HG03135 (cell line): Measurements from ENCODE around the gene GOLGA8A.
"Not testable (repeated sequence)": the region's sequence is repeated elsewhere in the genome, so short reads cannot be mapped to it uniquely, and the experiment has no call there.

Experiments
- ATAC-seq: cut with Tn5 transposase; IDR thresholded peaks from one replicate; pipeline ENCODE4 v1.9.1; 2021; ENCODE audit warnings: mild to moderate bottlenecking, moderate library complexity; ENCODE audit not compliant: unreplicated experiment

The GOLGA8A gene

DNA sequence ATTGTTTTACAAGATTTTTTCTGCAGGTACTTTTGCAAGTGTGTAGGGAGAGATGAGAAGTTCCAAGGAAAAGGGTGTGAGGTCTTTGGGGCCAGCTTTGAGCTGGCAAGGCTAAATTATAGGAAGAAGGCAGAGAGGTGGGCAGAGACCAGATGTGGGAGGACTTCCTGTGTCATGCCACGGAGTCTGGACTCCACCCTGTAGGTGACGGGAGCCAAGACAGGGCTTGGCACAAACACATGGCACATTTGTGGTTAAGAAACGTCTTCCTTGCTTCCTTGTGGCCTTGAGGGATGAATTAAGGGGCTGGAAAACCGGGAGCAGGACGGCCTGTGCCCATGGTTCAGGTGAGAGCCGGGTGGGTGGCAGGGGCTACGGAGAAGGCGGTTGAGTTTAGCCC is 19.2 kb downstream of the GOLGA8A start:
- ATAC-seq, result not testable (repeated sequence)

DNA sequence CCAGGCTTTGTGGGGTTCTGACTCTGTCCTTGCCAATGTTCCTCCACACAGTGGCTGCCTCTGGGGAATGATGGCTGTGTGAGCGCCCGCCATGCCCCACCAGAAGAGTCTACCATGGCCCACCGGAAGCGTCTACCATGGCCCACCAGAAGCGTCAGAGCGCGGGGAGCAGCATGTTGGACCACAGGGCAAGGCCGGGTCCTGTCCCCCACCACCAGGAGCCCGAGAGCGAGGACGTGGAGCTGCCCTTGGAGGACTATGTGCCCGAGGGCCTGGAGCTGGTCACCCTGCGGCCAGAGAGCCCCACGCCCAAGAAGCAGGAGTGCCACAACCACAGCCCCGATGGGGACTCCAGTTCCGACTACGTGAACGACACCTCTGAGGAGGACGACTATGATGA is 28.1 kb downstream of the GOLGA8A start:
- not testable (repeated sequence) for ATAC-seq

DNA sequence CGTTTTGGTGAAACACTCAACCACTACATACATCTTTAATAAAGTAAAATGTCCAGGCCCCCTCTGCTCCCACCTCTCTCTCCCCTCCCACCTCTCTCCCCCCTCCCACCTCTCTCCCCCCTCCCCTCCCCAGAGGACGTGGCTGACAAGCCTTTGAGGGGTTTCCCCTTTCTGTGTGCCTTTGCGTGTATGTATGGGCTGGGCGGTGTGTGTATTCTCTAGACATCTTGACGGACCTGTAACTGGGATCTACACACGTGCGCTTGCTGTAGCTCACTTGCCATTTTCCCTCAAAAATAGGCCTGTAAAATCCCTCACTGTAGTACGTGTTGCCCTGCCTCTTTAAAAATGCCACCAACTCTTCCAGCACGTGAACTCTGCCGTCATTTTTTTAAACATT is 28.6 kb downstream of the GOLGA8A start:
- not testable (repeated sequence) for ATAC-seq

DNA sequence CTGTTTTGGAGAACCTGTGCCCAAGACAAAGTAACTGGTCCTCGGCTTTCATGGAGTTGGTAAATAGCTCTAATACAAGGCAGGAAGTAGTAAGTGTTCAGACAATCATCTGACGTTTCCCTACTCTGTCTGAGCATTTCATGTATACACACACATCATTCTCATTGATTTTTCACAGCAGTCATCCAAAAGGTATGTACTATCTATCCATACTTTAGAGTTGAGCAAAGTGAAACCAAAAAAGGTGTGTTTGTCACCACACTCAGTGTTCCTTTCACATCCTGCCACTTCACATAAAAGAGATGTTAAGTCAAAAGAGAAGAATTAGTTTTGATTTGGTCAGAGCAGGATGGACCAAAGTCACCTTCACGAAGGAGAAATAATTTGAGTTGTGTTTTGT is 33.7 kb downstream of the GOLGA8A start:
- ATAC-seq, result peak; percentile 57

DNA sequence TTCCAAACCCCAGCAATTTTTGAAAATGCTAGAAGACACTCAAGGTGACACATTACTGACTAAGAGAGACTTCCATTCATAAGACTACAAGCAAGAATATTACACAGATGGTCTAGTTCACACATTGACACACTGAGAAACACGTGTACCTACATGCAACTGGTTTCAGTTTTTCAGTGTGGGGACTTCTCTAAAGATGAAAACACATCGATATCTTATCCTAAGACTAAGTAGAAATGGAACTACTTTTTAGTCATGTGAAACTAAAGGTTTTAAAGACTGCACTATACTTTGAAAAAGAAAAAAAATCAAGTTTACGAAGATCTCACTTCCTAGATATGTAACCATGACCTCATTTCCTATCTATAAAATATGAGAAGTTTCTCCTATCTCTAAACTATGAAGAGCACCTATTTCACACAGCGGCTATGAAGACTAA is 34.4 kb downstream of the GOLGA8A start:
- ATAC-seq, result peak; percentile 65

DNA sequence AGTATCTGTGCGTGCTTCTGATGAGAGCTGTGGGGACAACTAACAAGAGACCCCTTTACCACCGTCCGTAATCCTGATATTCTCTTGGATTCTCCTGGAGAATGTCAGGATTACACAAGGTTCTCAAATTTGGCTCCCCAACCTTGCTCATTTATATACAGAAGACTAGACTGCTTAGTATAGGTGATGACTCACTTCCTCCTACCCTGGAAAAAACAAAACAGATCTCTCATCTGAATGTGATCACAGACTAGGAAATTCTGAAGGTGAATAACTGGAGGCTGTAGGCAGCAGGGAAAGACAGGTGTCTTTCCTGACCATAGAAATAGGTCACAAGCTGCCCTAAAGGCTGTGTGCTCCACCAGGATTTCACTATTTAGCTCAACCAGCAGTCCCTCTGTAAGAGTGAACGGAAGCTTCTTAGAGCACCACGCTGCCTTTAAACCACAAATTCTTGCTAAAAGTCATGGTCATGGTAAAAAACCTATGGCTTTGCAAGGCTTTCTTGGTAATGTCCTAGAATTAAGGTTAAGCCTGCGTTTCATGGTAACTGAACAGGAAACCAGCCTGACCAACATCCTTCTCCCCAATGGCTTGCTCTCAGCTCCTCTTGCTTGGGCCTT is 39.9 kb downstream of the GOLGA8A start:
- ATAC-seq, result not testable (repeated sequence)

DNA sequence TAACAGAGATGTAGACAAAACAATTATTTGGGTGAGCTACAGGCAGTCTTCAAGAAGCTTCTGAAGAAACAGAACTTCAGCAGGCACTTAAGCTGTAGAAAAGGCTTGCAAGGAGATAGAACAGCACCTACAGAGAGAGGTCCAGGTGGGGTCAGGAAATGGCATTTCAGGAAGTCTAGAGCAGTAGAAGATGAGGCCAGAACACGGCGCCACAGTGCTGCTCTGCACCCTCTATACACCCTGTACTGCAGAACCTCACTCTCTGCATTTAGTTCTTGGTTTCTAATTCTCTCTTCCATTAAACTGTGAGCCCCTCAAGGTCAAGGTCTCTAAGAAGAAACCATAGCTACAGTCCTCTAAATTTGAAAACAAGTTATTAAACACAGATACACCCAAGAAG is 44.6 kb downstream of the GOLGA8A start:
- not testable (repeated sequence) for ATAC-seq

DNA sequence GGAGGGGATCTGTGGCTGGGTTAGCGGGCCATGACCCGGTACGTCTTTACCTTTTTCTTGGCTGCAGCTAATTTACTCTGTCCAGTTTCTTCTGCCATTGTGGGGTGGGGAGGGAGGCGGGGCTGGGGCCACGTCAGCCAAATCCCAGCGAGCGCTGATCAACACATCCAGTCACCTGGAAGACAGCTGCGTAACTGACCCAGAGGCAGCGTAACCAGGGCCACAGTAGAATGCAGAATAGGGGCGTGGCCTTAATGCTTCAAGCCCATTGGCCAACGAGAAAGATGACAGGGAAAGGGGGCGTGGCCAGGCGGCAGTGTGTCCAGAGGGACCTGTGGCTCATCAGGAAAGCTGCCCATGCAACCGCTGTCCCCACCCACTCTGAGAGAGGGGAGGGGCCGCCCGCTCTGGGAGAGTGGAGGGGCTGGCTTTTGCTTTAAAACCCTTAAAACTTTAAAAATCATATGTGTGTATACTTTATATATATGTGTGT is 48.0 kb downstream of the GOLGA8A start:
- not testable (repeated sequence) for ATAC-seq
